NB4 (cell line): ENCODE data around the gene E2F7.

ENCODE experiments used
- CTCF ChIP-seq: IDR thresholded peaks from one replicate; pipeline ENCODE4 v1.5.1; 2012; ENCODE audit warnings: low read depth, low read length
- MAX ChIP-seq: IDR thresholded peaks from 2 replicates; pipeline ENCODE4 v1.6.1; 2011; ENCODE audit warnings: low read depth, low read length
- MYC ChIP-seq: IDR thresholded peaks from 2 replicates; pipeline ENCODE4 v1.6.1; 2011; ENCODE audit warnings: low read depth, low read length
- POLR2A ChIP-seq: IDR thresholded peaks from 2 replicates; pipeline ENCODE4 v1.6.1; 2011; ENCODE audit warnings: mild to moderate bottlenecking; ENCODE audit not compliant: insufficient read length; ENCODE audit errors: extremely low read depth

GRCh38 chr12:77016606-77017005 is 48.8 kb downstream of the E2F7 start:
- TF ChIP-seq CTCF: no peak
- TF ChIP-seq POLR2A: no peak
- TF ChIP-seq MAX: no peak
- no peak for TF ChIP-seq MYC
